ENCODE results near the gene COX11.

COX11 gene

DNA sequence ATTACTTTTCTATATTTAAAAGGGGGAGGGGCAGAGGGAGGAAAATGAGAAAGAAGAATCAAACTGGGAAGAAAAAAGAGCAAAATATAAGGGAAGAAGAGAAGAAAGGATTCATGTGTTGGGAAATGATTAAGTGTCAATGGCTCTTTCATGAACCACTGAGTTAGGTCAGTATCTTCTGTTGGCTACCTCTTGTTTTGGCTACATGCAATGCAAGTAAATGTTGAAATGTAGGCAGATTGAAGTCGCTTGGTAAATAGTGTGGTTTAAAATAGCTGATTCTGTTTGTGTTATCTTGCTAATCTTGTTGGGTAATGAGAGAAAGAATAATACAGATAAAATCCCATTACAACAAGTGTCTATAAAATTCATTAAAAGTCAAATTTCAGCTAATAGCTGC is 27.2 kb downstream of the COX11 start:
- H3K27ac ChIP-seq = no peak overlapping the region
- TF ChIP-seq CTCF (conservative IDR thresholded peaks at IDR 0.05) = no peak

DNA sequence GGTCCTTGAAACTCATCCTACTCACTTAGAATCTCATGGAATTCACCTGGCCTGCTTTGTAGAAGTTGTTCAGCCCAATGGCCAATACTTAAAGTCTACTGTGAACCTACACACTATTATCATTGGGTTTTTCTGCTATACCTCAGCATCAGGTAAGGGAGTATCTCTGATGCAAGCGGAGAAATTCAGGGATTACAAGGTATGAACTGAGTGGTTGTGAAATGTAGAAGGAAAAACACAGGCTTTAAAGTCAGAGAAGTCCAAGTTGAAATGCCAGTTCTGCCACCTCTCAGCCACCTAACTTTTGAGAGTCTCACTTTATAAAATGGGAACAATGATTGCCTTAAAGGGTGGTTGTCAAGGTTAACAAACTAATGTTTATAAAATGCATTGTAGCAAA is 31.0 kb downstream of the COX11 start:
- TF ChIP-seq CTCF (conservative IDR thresholded peaks at IDR 0.05) = no peak
- no peak overlapping the region for H3K27ac ChIP-seq

DNA sequence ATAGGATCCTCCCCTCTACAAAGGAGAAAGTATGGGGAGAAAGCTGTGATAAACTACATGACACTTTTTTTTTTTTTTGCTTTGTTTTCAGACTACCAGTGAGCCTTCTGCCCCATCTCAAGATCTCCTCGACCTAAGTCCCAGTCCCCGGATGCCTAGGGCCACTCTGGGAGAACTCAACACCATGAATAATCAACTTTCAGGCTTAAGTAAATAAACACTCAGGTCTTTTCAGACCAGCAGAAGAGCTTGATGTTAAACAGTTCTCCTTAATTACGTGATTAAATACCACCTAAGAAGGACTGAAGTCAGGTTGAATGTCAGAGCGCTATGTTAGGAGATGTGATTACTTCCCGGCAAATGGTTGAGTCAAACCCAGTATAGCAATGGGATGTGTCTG is 31.4 kb downstream of the COX11 start:
- no peak for TF ChIP-seq CTCF (conservative IDR thresholded peaks at IDR 0.05)

GRCh38 chr17:54935471-54935870 is 33.0 kb downstream of the COX11 start:
- no peak for TF ChIP-seq CTCF (conservative IDR thresholded peaks at IDR 0.05)

More for the DNA sequence above, 31.4 kb downstream of the COX11 start:
- no peak overlapping the region for H3K27ac ChIP-seq

DNA sequence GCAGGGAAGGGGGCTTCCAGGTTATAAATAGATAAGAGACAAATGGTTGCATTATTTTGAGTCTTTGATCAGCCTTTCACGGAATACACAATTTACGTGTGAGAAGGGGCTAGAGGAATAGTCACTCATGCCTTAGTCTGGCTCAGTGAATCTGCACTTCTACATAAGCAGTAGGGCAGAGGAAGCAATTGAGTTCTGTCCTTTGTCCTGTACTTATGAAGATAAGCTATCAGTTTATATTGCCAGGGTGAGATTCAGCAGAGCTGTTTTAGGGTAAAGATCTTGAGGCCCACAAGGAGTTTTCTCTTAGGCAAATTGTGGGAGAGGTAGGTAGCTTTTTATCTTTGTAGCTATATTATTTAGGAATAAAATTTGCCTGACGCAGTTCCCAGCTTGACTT is 34.5 kb downstream of the COX11 start:
- no peak overlapping the region for H3K27ac ChIP-seq
- no peak for TF ChIP-seq CTCF (conservative IDR thresholded peaks at IDR 0.05)

More at GRCh38 chr17:54935471-54935870, 33.0 kb downstream of the COX11 start:
- no peak overlapping the region for H3K27ac ChIP-seq

DNA sequence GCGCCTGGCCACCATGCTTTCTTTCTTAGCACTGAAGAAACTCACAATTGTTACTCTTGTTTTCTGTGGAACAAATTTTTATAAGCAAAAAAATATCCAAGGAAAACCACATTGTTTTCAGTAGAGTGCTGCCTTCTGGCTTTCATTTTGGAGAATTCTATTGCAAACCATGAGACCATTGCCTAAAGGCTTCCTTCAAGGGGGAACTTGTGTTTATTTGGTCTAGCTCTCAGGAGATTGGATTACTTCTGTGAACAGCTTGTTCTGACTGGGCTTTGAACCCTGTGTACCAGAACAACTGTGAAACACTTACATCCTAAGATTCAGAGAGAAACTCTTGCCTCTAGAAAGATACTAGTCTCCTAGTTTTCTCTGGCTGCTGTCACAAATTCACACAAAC is 35.7 kb downstream of the COX11 start:
- no peak overlapping the region for H3K27ac ChIP-seq
- no peak for TF ChIP-seq CTCF (conservative IDR thresholded peaks at IDR 0.05)

GRCh38 chr17:54927525-54927924 is 40.9 kb downstream of the COX11 start:
- TF ChIP-seq CTCF (conservative IDR thresholded peaks at IDR 0.05) = no peak
- no peak overlapping the region for H3K27ac ChIP-seq

- H3K27ac ChIP-seq = no peak overlapping the region
- no peak for TF ChIP-seq CTCF (conservative IDR thresholded peaks at IDR 0.05)
Observed at GRCh38 chr17:54924405-54924804, 44.0 kb downstream of the COX11 start.
